Body of pancreas (tissue), 4 donors: ENCODE data around the gene SMPDL3B. TPM values are rescaled to one million over a fixed set of nuclear protein-coding genes. Genes with fewer than 3 reads are reported as not detected.
A peak's percentile ranks its signal among the peaks of the same experiment; 100 is the strongest.

Experiments used
- ATAC-seq: fragments of 150-250 bp; one replicate; pipeline ENCODE4 v1.9.1; 2016
- DNase-seq, 4 donors: peaks; one replicate each; pipeline ENCODE4 v3.0.0-alpha.2; 2019
- H3K27ac ChIP-seq, 4 donors: fragments of 200-600 bp; sonication (generic); 1 replicate in 3 of 4; 2 replicates in 1 of 4; pipeline versions ENCODE4 v1.5.1 to v1.6.1; 2016 to 2019; ENCODE audit warnings: mild to moderate bottlenecking in 1 of 4, mixed read lengths in 1 of 4, moderate library complexity in 1 of 4
- H3K27me3 ChIP-seq, 2 donors: fragments of 200-600 bp; sonication (generic); one replicate each; pipeline ENCODE4 v1.6.0; 2016; ENCODE audit warnings: mild to moderate bottlenecking in 1 of 2
- H3K36me3 ChIP-seq, 2 donors: fragments of 200-600 bp; sonication (generic); replicated peaks in 1 of 2; 2 replicates each; pipeline ENCODE4 v1.5.1; 2016; ENCODE audit warnings: low read depth in 2 of 2; ENCODE audit not compliant: insufficient read depth in 1 of 2
- H3K4me1 ChIP-seq: fragments of 200-600 bp; sonication (generic); one replicate; pipeline ENCODE4 v1.6.0; 2016
- H3K4me3 ChIP-seq, 2 donors: fragments of 200-600 bp; sonication (generic); 1 replicate in 1 of 2; 2 replicates in 1 of 2; pipeline ENCODE4 v1.5.1; 2016 to 2019
- H3K9me3 ChIP-seq, 3 donors: fragments of 200-600 bp; sonication (generic); 1 replicate in 2 of 3; 2 replicates in 1 of 3; pipeline ENCODE4 v1.5.1; 2016
- POLR2A ChIP-seq, 3 donors: fragments of 450-650 bp; IDR thresholded peaks; one replicate each; pipeline ENCODE4 v1.6.1; 2016; ENCODE audit warnings: antibody characterized with exemption in 3 of 3, mild to moderate bottlenecking in 2 of 3
- WGBS, 2 donors: methylation state at CpG; one replicate each; pipeline ENCODE4 v1.1.5; 2017; 5-methylcytosine and 5-hydroxymethylcytosine counted together
- intact Hi-C: fragments of 100-400 bp; cut with DNase I; formaldehyde crosslinking; loops from one replicate; pipeline ENCODE4 v1.15.1; 2023
- total RNA-seq, 2 donors: library from RNA; depleted of rRNA; stranded (reverse); fragments of >200 nt; gene quantifications; one replicate each; pipeline ENCODE4 v1.1.0, GENCODE V29; 2016
- TF ChIP-seq, protein P1 (sequence below), 7 experiments: fragments of 450-650 bp in 4 of 7; fragments of 200-600 bp in 3 of 7; sonication (generic) in 3 of 7; IDR thresholded peaks; one replicate each; pipeline ENCODE4 v1.5.1; 2016 to 2019; ENCODE audit warnings: antibody characterized with exemption in 7 of 7

SMPDL3B gene
- total RNA-seq, 2 donors from 2014 or later, result 18.8 to 28.0 TPM

DNA sequence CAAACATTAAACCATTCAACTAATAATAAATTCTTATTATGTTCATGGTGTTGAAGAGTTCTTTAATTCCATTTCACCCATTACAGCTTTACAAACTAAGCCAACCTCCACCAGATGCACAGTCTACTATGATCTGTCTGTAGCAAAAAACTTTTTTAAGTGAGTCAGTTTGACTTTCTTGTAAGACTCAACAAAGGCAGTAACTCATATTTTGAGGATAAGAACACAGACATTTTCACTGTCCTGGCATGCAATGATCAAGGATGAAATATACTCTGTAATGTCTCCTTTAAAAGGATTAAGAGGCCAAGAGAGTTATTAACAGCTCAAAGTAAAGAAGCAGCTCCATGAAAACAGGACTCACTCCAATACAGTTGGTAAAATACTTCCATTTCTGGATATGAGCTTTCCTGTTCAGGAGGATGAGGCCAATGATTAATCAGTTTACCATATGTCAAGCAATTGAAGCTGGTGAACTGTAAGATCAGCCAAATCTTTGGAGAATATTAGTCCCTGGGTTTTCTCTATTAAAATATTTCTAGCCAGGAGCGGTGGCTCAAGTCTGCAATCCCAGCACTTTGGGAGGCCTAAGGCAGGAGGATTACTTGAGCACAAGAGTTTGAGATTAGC, 45.5 kb downstream of the SMPDL3B start:
- Histone ChIP-seq H3K4me1 (peaks cover 7% of the 10 kb centered on the region), H3K36me3 (peaks cover 0 to 2% of the 10 kb centered on the region in 2 donors), H3K27me3 (no peaks in the 10 kb centered on the region), H3K4me3 (no peak overlapping the region), H3K27ac (no peak overlapping the region), H3K9me3 (no peaks in the 10 kb centered on the region)
- intact Hi-C loops, result no loop called here
- TF ChIP-seq POLR2A (IDR thresholded peaks at IDR 0.05), result no peak
- TF ChIP-seq, protein P1, sequence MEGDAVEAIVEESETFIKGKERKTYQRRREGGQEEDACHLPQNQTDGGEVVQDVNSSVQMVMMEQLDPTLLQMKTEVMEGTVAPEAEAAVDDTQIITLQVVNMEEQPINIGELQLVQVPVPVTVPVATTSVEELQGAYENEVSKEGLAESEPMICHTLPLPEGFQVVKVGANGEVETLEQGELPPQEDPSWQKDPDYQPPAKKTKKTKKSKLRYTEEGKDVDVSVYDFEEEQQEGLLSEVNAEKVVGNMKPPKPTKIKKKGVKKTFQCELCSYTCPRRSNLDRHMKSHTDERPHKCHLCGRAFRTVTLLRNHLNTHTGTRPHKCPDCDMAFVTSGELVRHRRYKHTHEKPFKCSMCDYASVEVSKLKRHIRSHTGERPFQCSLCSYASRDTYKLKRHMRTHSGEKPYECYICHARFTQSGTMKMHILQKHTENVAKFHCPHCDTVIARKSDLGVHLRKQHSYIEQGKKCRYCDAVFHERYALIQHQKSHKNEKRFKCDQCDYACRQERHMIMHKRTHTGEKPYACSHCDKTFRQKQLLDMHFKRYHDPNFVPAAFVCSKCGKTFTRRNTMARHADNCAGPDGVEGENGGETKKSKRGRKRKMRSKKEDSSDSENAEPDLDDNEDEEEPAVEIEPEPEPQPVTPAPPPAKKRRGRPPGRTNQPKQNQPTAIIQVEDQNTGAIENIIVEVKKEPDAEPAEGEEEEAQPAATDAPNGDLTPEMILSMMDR (IDR thresholded peaks at IDR 0.05), result no peak
- WGBS, 2 donors, result 73 to 87% methylated on average over 1 of the region's 1 CpG
- DNase-seq (no peak), ATAC-seq (no peak)

DNA sequence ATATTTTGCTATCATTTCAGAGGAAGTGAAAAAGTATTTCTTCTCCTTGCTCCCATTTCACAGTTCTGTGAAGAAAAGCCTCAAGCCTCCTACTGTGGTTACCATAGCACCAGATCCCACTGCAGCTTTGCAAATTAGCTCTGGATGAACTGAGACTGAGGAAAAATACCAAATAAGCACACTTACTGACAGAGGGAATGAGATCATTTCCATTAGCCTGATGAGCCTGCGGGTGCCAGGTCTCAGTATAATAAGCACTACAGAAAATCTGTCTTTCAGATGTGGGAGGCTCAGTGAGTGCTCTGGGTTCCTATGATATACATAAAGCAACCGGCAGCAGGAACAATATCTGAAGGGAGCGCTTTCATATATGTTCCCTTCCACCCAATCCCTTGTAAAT, 46.3 kb downstream of the SMPDL3B start:
- ATAC-seq, result no peak
- Histone ChIP-seq H3K9me3 (no peaks in the 10 kb centered on the region), H3K4me1 (peaks cover 7% of the 10 kb centered on the region), H3K36me3 (peaks cover 0 to 4% of the 10 kb centered on the region in 2 donors), H3K27ac (no peak overlapping the region), H3K27me3 (no peaks in the 10 kb centered on the region), H3K4me3 (no peak overlapping the region)
- intact Hi-C loops, result no loop called here
- DNase-seq, result peak in 1 of 4 donors; percentile 13
- 84 to 88% methylated on average over 3 of the region's 3 CpGs for WGBS, 2 donors
- TF ChIP-seq, protein P1 (IDR thresholded peaks at IDR 0.05), result no peak
- TF ChIP-seq POLR2A (IDR thresholded peaks at IDR 0.05), result no peak

DNA sequence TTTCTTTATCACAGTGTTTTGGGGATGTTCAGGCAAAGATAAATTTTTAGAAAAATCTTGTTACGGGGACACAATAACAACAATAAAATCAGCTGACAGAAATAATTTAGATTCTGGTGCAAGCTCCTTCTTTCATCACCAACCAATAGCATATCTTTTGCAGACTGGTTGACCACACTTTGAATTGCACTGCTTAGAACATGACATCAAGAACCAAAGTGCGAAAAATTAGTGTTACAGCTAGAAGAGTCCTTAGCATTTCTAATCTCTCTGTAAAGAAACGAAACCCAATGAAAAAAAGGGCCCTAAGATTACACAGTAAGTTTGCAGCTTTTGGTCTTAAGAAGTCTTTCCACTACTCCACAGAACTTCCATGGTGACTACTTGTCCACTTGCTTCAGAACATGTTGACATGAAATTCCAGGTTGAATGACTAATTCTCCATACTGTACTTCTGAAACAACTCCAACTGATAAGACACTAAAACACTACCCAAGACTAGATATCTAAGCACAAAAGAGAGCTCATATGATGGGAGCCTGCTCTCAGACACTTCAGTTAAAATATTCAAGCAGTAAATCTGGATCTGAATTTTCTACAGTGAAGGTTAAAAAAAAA, 56.2 kb downstream of the SMPDL3B start:
- no peaks in the 10 kb centered on the region for H3K9me3 ChIP-seq
- WGBS, 2 donors, result 94 to 98% methylated on average over 3 of the region's 3 CpGs
- intact Hi-C loops, result no loop called here
- DNase-seq (no peak), ATAC-seq (no peak)
- H3K4me1 ChIP-seq, result no peaks in the 10 kb centered on the region
- no peak overlapping the region for H3K27ac ChIP-seq
- H3K36me3 ChIP-seq, result peaks cover 0 to 25% of the 10 kb centered on the region in 2 donors
- no peaks in the 10 kb centered on the region for H3K27me3 ChIP-seq
- no peak overlapping the region for H3K4me3 ChIP-seq
- no peak for TF ChIP-seq POLR2A (IDR thresholded peaks at IDR 0.05)
- TF ChIP-seq, protein P1 (IDR thresholded peaks at IDR 0.05), result no peak

DNA sequence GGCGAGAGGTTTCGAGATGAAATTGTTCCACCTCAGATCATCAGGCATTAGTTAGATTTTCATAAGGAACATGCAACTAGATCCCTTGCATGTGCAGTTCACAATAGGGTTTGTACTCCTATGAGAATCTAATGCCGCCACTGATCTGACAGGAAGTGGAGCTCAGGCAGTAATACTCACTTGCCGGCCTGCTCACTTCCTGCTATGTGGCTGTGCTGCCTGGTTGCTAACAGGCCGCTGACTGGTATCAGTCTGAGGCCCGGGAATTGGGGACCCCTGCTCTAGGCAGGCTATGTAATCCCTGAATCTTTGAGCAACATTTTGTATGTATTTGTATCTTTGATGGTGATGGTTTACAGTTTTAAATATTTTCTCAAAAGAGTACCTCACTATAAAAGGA, 57.5 kb downstream of the SMPDL3B start:
- TF ChIP-seq POLR2A (IDR thresholded peaks at IDR 0.05), result no peak
- TF ChIP-seq, protein P1 (IDR thresholded peaks at IDR 0.05), result no peak
- peak in 1 of 4 donors; percentile 10 for DNase-seq
- intact Hi-C loops, result no loop called here
- H3K36me3 ChIP-seq, result peaks cover 7 to 35% of the 10 kb centered on the region in 2 donors
- H3K4me3 ChIP-seq, result no peak overlapping the region
- H3K27me3 ChIP-seq, result no peaks in the 10 kb centered on the region
- 81 to 86% methylated on average over 6 of the region's 6 CpGs for WGBS, 2 donors
- H3K4me1 ChIP-seq, result no peaks in the 10 kb centered on the region
- H3K9me3 ChIP-seq, result no peaks in the 10 kb centered on the region
- no peak overlapping the region for H3K27ac ChIP-seq
- ATAC-seq, result no peak

DNA sequence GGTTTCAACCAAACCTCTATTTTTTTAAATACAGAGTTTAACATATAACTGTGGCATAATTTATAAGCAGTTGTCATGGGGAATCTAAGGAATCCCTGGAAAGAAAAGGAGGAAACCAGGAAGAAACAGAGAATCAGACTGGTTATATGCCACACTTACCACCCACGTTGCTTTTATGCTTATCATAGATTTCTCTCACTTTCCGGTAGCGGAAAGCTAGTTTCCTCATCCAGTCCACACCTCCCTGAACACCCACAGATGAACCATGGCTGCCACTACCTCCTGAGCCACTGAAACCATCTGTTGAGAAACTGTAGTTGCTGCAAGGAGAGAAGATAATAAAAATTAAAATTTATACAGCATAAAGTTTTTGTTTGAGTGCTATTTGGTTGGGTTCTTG, 58.4 kb downstream of the SMPDL3B start:
- H3K36me3 ChIP-seq, result peaks cover 13 to 34% of the 10 kb centered on the region in 2 donors
- DNase-seq (no peak), ATAC-seq (no peak)

More for the DNA sequence above, 58.4 kb downstream of the SMPDL3B start:
- TF ChIP-seq, protein P1 (IDR thresholded peaks at IDR 0.05), result no peak
- TF ChIP-seq POLR2A (IDR thresholded peaks at IDR 0.05), result no peak
- Histone ChIP-seq H3K9me3 (no peaks in the 10 kb centered on the region), H3K4me3 (no peak overlapping the region), H3K4me1 (no peaks in the 10 kb centered on the region), H3K27me3 (no peaks in the 10 kb centered on the region), H3K27ac (no peak overlapping the region)
- intact Hi-C loops, result no loop called here
- WGBS, 2 donors, result 67 to 85% methylated on average over 3 of the region's 3 CpGs
